K562 (cell line): Measurements from ENCODE around the gene VAMP8. TPM values are rescaled to one million over a fixed set of nuclear protein-coding genes. Genes with fewer than 3 reads are reported as not detected.

Experiments used
- ATF1 ChIP-seq, 2 experiments: fragments of 450-650 bp in 1 of 2; IDR thresholded peaks; 2 replicates each; pipeline ENCODE4 v1.6.1; 2016; ENCODE audit warnings: missing compliant biosample characterization in 1 of 2, missing genetic modification characterization in 1 of 2
- CBFB ChIP-seq: sonication (generic); formaldehyde crosslinking; IDR thresholded peaks from 2 replicates; pipeline ENCODE4 v1.4.0; 2020; ENCODE audit warnings: mild to moderate bottlenecking, missing genetic modification reagents
- CSDE1 ChIP-seq, 2 experiments: fragments of 450-650 bp; IDR thresholded peaks; 2 replicates each; pipeline ENCODE4 v1.6.1; 2016; ENCODE audit warnings: mild to moderate bottlenecking in 1 of 2
- E2F1 ChIP-seq: sonication (generic); formaldehyde crosslinking; IDR thresholded peaks from 2 replicates; pipeline ENCODE4 v1.8.1; 2023; ENCODE audit warnings: mild to moderate bottlenecking, missing genetic modification reagents, moderate library complexity
- FOXK1 ChIP-seq: sonication (generic); formaldehyde crosslinking; IDR thresholded peaks from 2 replicates; pipeline ENCODE4 v1.8.0; 2022; ENCODE audit warnings: missing genetic modification reagents, mild to moderate bottlenecking, borderline replicate concordance
- GABPB1 ChIP-seq: sonication (generic); formaldehyde crosslinking; IDR thresholded peaks from 2 replicates; pipeline ENCODE4 v1.8.0; 2022; ENCODE audit warnings: mild to moderate bottlenecking, missing genetic modification reagents
- GTF2F1 ChIP-seq: IDR thresholded peaks from 2 replicates; pipeline ENCODE4 v1.6.1; 2011; ENCODE audit warnings: low read depth, low read length, improper control_type of control experiment
- ILK ChIP-seq: fragments of 450-650 bp; IDR thresholded peaks from 2 replicates; pipeline ENCODE4 v1.6.1; 2016; ENCODE audit warnings: missing genetic modification characterization, low read depth, mild to moderate bottlenecking, missing compliant biosample characterization, moderate library complexity, borderline replicate concordance
- IRF9 ChIP-seq: fragments of 450-650 bp; IDR thresholded peaks from 2 replicates; pipeline ENCODE4 v1.6.1; 2016; ENCODE audit warnings: missing biosample characterization, missing genetic modification characterization
- KLF1 ChIP-seq: fragments of 450-650 bp; IDR thresholded peaks from 2 replicates; pipeline ENCODE4 v1.6.1; 2016; ENCODE audit warnings: missing genetic modification characterization, missing compliant biosample characterization
- LARP7 ChIP-seq: fragments of 450-650 bp; IDR thresholded peaks from 2 replicates; pipeline ENCODE4 v1.6.1; 2016
- MBD2 ChIP-seq: sonication (generic); IDR thresholded peaks from 2 replicates; pipeline ENCODE4 v1.6.1; 2016; ENCODE audit warnings: low read depth, borderline replicate concordance
- NCOA6 ChIP-seq: fragments of 450-650 bp; IDR thresholded peaks from 2 replicates; pipeline ENCODE4 v1.6.1; 2017; ENCODE audit warnings: mild to moderate bottlenecking
- NCOR1 ChIP-seq: fragments of 450-650 bp; IDR thresholded peaks from 2 replicates; pipeline ENCODE4 v1.6.1; 2016; ENCODE audit warnings: mild to moderate bottlenecking, moderate library complexity
- NONO ChIP-seq, 2 experiments: fragments of 200-400 bp in 1 of 2; fragments of 450-650 bp in 1 of 2; formaldehyde crosslinking in 1 of 2; IDR thresholded peaks; 2 replicates each; pipeline ENCODE4 v1.6.1; 2017; ENCODE audit warnings: low read depth in 2 of 2, mild to moderate bottlenecking in 2 of 2, moderate library complexity in 2 of 2, low read length in 1 of 2
- NR2C1 ChIP-seq, 2 experiments: fragments of 450-650 bp; IDR thresholded peaks; 2 replicates each; pipeline ENCODE4 v1.6.1; 2017; ENCODE audit warnings: mild to moderate bottlenecking in 2 of 2, antibody characterized with exemption in 1 of 2, inconsistent platforms in 1 of 2, missing compliant biosample characterization in 1 of 2, missing genetic modification characterization in 1 of 2
- PHF21A ChIP-seq: fragments of 450-650 bp; IDR thresholded peaks from 2 replicates; pipeline ENCODE4 v1.6.1; 2017; ENCODE audit warnings: low read depth, borderline replicate concordance
- POLR2A ChIP-seq: fragments of 450-650 bp; conservative IDR thresholded peaks from 2 replicates; pipeline ENCODE4 v1.6.1; 2016
- POLR2AphosphoS5 ChIP-seq: IDR thresholded peaks from 2 replicates; pipeline ENCODE4 v1.6.1; 2011; ENCODE audit warnings: mild to moderate bottlenecking, low read depth, low read length, moderate library complexity; ENCODE audit not compliant: control insufficient read depth, insufficient read depth
- SIN3B ChIP-seq: fragments of 450-650 bp; IDR thresholded peaks from 2 replicates; pipeline ENCODE4 v1.6.1; 2017; ENCODE audit warnings: low read depth, mild to moderate bottlenecking, moderate library complexity
- SP1 ChIP-seq: sonication (generic); formaldehyde crosslinking; IDR thresholded peaks from 2 replicates; pipeline ENCODE4 v1.8.1; 2022; ENCODE audit warnings: mild to moderate bottlenecking, missing genetic modification reagents
- ZNF639 ChIP-seq, 2 experiments: fragments of 200-800 bp in 1 of 2; sonication (Bioruptor generic) in 1 of 2; sonication (generic) in 1 of 2; formaldehyde crosslinking in 1 of 2; IDR thresholded peaks in 1 of 2; conservative IDR thresholded peaks in 1 of 2; 2 replicates each; pipeline versions ENCODE4 v1.5.0 to v1.6.1; 2016 to 2020; ENCODE audit warnings: missing compliant biosample characterization in 1 of 2, missing genetic modification characterization in 1 of 2, missing genetic modification reagents in 1 of 2
- polyA plus RNA-seq, 8 experiments: library from polyadenylated mRNA; depleted of rRNA in 4 of 8; stranded (reverse) in 5 of 8; unstranded in 3 of 8; fragments of >200 nt; fragmentation: Nextera tagmentation in 2 of 8; fragmentation: Illumina TruSeq in 1 of 8; extraction: Ambion mirVana in 2 of 8; extraction: Trizol in 1 of 8; gene quantifications; 2 replicates each; pipeline versions ENCODE4 v1.2.1 to v1.2.3, GENCODE V29; 2011 to 2014; ENCODE audit warnings: inconsistent platforms in 1 of 8, missing spikeins in 1 of 8
- total RNA-seq, 7 experiments: library from RNA; depleted of rRNA in 6 of 7; stranded (reverse); fragments of >200 nt in 6 of 7; fragmentation: Illumina TruSeq in 2 of 7; extraction: Trizol in 2 of 7; gene quantifications; 2 replicates each; pipeline versions ENCODE4 v1.2.1 to v1.2.3, GENCODE V29; 2011 to 2021; ENCODE audit warnings: low replicate concordance in 1 of 7

VAMP8 gene
- total and polyA plus RNA-seq, 9 of the 15 experiments (the other 6 are each of a cell fraction or from before 2014, with no cell fraction given), result 107 to 571 (median 248) TPM

- TF ChIP-seq LARP7 (0 out of 2 replicates have a peak, but pooled peaks have one; percentile 17), SP1 (peak; percentile 80), CSDE1 (IDR thresholded peaks at IDR 0.05) (peak in 1 of 2 experiments; percentile 79; a peak in 2 of 4 replicates), MBD2 (peak; percentile 96), GABPB1 (CRISPR knock-in tag) (peak; percentile 68), ATF1 (CRISPR knock-in tag; IDR thresholded peaks at IDR 0.05) (no peak), ATF1 (tag; IDR thresholded peaks at IDR 0.05) (peak; percentile 83), ILK (tag) (no peak), ZNF639 (CRISPR knock-in tag; conservative IDR thresholded peaks at IDR 0.05 in 1 of 2, IDR thresholded peaks at IDR 0.05 in 1 of 2) (peak in 1 of 2 experiments; percentile 20; a peak in 1 of 4 replicates), CBFB (CRISPR knock-in tag) (peak; percentile 78; the same call in 1 of the 2 replicates), NCOA6 (no peak), NONO (IDR thresholded peaks at IDR 0.05; ENCODE audit: low read depth in 2 of 2, low read length in 1 of 2) (peak; percentile 99 to 100), NCOR1 (peak; percentile 73), POLR2AphosphoS5 (peak; percentile 99), IRF9 (tag) (no peak), NR2C1 (IDR thresholded peaks at IDR 0.05) (no peak), NR2C1 (tag; IDR thresholded peaks at IDR 0.05) (peak; percentile 37; the same call in 1 of the 2 replicates), FOXK1 (CRISPR knock-in tag) (0 out of 2 replicates have a peak, but pooled peaks have one; percentile 21), E2F1 (CRISPR knock-in tag) (peak; percentile 96), POLR2A (peak; percentile 100), SIN3B (peak; percentile 49; the same call in 1 of the 2 replicates), KLF1 (tag) (peak; percentile 56; the same call in 1 of the 2 replicates), PHF21A (peak; percentile 33; the same call in 1 of the 2 replicates), GTF2F1 (peak; percentile 97)
Measured at GRCh38 chr2:85538507-85539360, 38.7 kb upstream of the VAMP8 start, which contains the start of gene MAT2A (continued).
